Astrocyte (in vitro differentiated cells and primary cell): ENCODE results near the gene MAML2.

ENCODE experiments used
- EZH2 ChIP-seq: IDR thresholded peaks from 2 replicates; pipeline ENCODE4 v1.6.1; 2012; ENCODE audit warnings: mild to moderate bottlenecking, low read length, inconsistent platforms; ENCODE audit not compliant: insufficient read depth
- TF ChIP-seq, protein P1 (sequence below): IDR thresholded peaks from 2 replicates; pipeline ENCODE4 v1.5.1; 2011; ENCODE audit warnings: low read depth, mild to moderate bottlenecking, inconsistent platforms, low read length, moderate library complexity; ENCODE audit not compliant: insufficient read depth

GRCh38 chr11:96307776-96308140 lies 35.2 kb downstream of the MAML2 start:
- no peak for TF ChIP-seq EZH2
- TF ChIP-seq, protein P1, sequence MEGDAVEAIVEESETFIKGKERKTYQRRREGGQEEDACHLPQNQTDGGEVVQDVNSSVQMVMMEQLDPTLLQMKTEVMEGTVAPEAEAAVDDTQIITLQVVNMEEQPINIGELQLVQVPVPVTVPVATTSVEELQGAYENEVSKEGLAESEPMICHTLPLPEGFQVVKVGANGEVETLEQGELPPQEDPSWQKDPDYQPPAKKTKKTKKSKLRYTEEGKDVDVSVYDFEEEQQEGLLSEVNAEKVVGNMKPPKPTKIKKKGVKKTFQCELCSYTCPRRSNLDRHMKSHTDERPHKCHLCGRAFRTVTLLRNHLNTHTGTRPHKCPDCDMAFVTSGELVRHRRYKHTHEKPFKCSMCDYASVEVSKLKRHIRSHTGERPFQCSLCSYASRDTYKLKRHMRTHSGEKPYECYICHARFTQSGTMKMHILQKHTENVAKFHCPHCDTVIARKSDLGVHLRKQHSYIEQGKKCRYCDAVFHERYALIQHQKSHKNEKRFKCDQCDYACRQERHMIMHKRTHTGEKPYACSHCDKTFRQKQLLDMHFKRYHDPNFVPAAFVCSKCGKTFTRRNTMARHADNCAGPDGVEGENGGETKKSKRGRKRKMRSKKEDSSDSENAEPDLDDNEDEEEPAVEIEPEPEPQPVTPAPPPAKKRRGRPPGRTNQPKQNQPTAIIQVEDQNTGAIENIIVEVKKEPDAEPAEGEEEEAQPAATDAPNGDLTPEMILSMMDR: no peak
